NK-92 (cell line): ENCODE results near the gene ITPRID1.
"Not testable (repeated sequence)": the region's sequence is repeated elsewhere in the genome, so short reads cannot be mapped to it uniquely, and the experiment has no call there.

ENCODE experiments used
- DNase-seq: peaks from one replicate; lab custom pipeline; 2025; ENCODE audit not compliant: unreplicated experiment; lab: John Stamatoyannopoulos, UW

The ITPRID1 gene

DNA sequence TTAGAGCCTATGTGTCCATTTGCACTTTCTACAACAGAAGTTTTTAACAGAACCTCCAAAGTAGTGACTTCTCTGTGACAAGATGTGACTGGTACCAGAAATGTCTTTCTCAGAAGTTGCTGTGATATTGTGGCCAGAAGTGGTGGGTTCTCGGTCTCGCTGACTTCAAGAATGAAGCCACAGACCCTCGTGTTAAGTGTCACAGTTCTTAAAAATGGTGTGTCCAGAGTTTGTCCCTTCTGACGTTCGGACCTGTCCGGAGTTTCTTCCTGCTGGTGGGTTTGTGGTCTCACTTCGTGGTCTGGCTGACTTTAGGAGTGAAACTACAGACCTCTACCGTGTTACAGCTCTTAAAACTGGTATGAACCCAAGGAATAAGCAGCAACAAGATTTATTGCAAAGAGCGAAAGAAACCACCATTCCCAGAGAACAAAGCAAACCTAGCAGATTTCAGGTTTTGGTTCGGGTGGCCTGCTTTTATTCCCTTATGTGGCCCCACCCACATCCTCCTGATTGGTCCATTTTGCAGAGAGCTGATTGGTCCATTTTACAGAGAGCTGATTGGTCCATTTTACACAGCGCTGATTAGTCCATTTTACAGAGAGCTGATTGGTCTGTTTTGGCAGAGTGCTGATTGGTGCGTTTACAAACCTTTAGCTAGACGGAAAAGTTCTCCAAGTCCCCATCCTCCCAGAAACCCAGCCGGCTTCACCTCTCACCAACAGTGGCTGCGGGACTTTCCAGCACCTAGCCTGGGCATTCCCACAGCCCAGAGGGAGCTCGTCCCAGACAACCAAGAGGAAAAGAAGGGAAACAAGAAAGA lies 3.0 kb downstream of the ITPRID1 start:
- DNase-seq: no peak

- no peak for DNase-seq
Measured at GRCh38 chr7:31517513-31517912, 3.6 kb downstream of the ITPRID1 start.

- no peak for DNase-seq
Measured at GRCh38 chr7:31518766-31519165, 4.9 kb downstream of the ITPRID1 start.

GRCh38 chr7:31521336-31522010 lies 7.6 kb downstream of the ITPRID1 start:
- no peak for DNase-seq

DNA sequence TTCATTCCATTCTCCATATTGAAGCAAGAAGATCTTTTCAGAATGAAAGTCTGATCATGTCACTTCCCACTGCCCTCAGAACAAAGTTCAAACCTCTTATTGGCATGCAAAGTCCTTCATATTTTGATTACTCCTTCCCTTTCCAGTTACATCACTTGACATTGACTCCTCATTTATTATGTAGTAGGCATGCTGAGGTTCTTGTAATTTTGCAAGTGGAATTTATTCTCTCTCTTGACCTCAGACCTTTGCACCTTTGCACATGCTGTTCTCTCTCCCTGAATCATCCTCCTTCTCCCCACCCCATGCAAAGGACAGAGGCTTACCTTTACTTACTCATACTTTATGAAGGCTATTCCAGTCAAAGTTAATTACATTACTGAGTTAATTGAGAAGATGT lies 13.0 kb downstream of the ITPRID1 start:
- no peak for DNase-seq

GRCh38 chr7:31529103-31529502 lies 15.2 kb downstream of the ITPRID1 start:
- DNase-seq: no peak

DNA sequence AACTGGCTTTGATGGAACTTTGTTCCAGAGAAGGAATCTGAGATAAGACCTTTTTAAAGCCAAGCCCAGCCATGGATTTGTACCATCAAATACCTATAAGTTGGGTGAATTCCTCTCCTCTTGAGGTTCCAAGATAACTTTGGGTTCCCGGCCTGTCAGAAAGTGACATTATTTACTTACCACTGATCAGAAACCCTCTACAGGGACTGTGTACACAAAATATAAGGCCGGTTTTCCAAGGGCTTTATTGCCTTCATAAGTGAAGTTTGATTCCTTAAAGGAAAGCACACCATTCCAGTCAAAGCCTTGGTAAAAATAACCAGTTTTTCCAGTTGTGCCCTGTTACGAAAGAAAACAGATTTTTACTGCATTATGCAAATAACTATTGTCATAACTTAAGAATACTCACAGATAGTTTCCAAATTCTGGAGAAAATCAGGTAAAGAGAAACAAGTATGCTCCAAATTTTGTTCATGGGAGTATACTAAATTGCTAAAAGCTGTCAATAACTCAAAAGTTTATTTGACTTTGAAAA lies 26.8 kb downstream of the ITPRID1 start:
- DNase-seq: not testable (repeated sequence)

- no peak for DNase-seq
Measured at GRCh38 chr7:31545549-31545948, 31.7 kb downstream of the ITPRID1 start.

GRCh38 chr7:31549611-31550010 lies 35.7 kb downstream of the ITPRID1 start:
- DNase-seq: no peak

DNA sequence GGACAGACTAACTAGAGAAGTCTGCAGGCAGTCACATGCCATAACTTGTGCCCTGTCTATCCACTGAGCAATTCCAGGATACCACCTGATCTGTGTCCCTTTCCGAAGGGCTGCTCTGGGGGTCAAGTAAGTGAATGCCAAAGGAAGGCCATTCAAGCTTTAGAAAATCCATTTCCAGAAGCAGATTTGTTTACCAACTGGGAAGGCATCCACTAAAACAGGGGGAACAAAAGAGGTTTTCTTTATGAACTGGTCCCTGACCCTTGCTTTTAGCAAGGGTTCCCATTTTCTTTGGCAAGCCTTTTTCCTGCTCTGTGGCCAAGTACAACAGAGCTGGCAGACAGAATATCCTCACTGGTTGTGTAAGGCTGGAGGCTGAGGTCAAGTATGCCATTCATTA lies 36.5 kb downstream of the ITPRID1 start:
- no peak for DNase-seq

DNA sequence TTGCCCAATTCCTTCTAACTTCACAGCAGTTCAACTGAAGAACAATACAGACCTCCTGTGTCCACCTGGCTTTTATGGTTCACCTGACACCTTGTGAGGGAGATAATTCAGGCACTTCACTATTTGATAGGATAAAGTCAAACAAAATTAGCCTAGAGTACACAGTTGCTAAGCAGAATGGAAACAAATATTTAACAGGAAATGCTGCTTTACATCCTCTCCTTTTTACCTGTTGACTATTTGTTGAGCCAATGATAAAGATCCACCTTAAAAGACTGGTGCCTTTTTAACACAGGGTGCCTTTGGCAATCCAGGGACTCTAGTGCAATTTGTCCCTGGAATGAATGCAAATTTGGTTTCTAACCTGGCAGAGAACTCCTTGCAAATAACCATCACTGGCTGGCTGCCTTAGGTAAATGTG lies 39.8 kb downstream of the ITPRID1 start:
- no peak for DNase-seq

DNA sequence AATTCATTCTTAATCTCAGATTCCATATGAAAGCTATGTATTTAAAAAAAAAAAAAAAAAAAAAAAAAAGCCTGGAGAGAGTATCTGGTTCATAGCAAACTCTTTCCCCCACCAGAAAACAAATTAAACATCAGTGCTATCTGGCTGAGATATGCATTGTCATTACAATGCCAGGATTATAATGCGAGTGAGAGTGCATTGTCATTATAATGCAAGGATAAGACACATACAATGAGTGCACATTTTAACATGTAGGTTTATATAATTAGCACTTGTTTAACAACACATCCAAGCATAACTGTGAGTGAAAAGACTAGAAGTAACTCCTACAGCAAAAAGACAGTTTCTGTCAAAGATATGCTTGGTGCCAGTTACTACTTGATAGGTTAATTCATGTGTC lies 48.1 kb downstream of the ITPRID1 start:
- DNase-seq: no peak

GRCh38 chr7:31563522-31563921 lies 49.6 kb downstream of the ITPRID1 start:
- DNase-seq: no peak

- DNase-seq: no peak
Measured at GRCh38 chr7:31563951-31564350, 50.1 kb downstream of the ITPRID1 start.

GRCh38 chr7:31564661-31565060 lies 50.8 kb downstream of the ITPRID1 start:
- no peak for DNase-seq

DNA sequence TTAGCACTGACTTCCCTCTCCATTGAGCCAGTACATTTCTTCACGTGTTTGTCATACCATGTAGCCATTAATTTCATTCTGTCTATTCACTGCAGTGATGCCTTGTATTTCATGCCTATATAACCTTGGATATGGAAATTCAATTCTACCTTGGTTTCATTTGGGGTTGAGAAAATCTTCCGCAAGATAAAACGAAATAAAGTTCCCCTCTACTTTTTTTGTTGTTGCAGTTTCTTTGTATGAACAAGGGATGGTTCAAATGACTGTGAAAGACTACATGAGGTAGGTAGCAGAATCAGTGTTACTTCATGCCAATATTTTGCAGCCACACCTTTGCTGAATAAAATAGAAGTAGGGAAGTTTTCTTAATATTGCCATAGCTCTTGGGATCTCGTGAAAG lies 55.6 kb downstream of the ITPRID1 start:
- DNase-seq: no peak

GRCh38 chr7:31583526-31583925 lies 69.6 kb downstream of the ITPRID1 start:
- no peak for DNase-seq

DNA sequence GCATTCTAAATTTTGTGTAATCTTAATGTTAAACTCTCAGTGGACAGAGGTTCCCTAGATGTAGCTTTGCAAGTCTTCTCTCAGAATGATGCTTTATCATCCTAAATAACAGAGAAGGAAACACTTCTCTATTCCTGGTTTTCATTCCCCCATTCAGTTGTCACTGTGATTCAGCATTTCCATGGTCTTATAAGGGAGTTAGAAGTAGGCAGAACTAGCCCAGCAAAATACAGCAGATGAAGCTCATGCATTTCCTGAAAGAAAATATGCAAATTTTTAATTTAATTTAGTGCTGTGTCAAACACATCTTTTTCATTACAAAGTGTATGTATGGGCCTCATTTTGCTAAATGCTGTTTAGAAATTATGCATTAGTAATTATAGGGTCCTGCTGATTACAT lies 70.1 kb downstream of the ITPRID1 start:
- DNase-seq: no peak

- no peak for DNase-seq
Measured at GRCh38 chr7:31595390-31595789, 81.5 kb downstream of the ITPRID1 start.

GRCh38 chr7:31602041-31602625 lies 88.2 kb downstream of the ITPRID1 start:
- DNase-seq: no peak

DNA sequence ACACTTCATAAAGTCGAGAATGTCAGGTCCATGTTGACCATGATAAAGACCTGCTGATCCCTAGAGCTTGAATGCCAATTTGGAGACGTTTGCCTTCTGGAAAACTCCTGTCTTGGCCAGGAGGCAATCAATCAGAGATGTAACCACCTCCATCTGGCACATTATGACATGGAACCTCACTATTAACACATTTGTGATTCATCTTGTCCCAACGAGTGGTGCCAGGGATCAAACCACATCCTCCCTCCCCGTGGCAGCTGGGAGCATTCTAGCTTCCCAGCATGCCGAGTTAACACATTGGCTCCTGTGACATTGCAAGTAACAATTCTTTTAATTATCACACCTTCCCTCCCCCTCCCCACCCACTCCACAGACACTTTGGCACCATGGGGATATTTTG lies 89.2 kb downstream of the ITPRID1 start:
- no peak for DNase-seq

- no peak for DNase-seq
Measured at GRCh38 chr7:31613604-31614003, 99.7 kb downstream of the ITPRID1 start.
